K562 (cell line): ENCODE data around the gene WASF2. TPM values are rescaled to one million over a fixed set of nuclear protein-coding genes. Genes with fewer than 3 reads are reported as not detected.
A peak's percentile ranks its signal among the peaks of the same experiment; 100 is the strongest.

Experiments used
- ZBTB7A ChIP-seq: IDR thresholded peaks from 2 replicates; pipeline ENCODE4 v1.6.1; 2011; ENCODE audit warnings: low read depth, mild to moderate bottlenecking, low read length, moderate library complexity, borderline replicate concordance; ENCODE audit not compliant: control insufficient read depth
- polyA plus RNA-seq, 8 experiments: library from polyadenylated mRNA; depleted of rRNA in 4 of 8; stranded (reverse) in 5 of 8; unstranded in 3 of 8; fragments of >200 nt; fragmentation: Nextera tagmentation in 2 of 8; fragmentation: Illumina TruSeq in 1 of 8; extraction: Ambion mirVana in 2 of 8; extraction: Trizol in 1 of 8; gene quantifications; 2 replicates each; pipeline versions ENCODE4 v1.2.1 to v1.2.3, GENCODE V29; 2011 to 2014; ENCODE audit warnings: inconsistent platforms in 1 of 8, missing spikeins in 1 of 8
- total RNA-seq, 7 experiments: library from RNA; depleted of rRNA in 6 of 7; stranded (reverse); fragments of >200 nt in 6 of 7; fragmentation: Illumina TruSeq in 2 of 7; extraction: Trizol in 2 of 7; gene quantifications; 2 replicates each; pipeline versions ENCODE4 v1.2.1 to v1.2.3, GENCODE V29; 2011 to 2021; ENCODE audit warnings: low replicate concordance in 1 of 7
- TF ChIP-seq, protein P1 (sequence below): sonication (generic); formaldehyde crosslinking; IDR thresholded peaks from 2 replicates; pipeline ENCODE4 v1.8.1; 2023; ENCODE audit warnings: mild to moderate bottlenecking, missing genetic modification reagents
- TF ChIP-seq, protein P2 (sequence below): fragments of 450-650 bp; IDR thresholded peaks from 2 replicates; pipeline ENCODE4 v1.6.1; 2017; ENCODE audit warnings: antibody characterized with exemption, mild to moderate bottlenecking
- TF ChIP-seq, protein P3 (sequence below), 2 experiments: fragments of 450-650 bp; formaldehyde crosslinking in 1 of 2; IDR thresholded peaks; 2 replicates each; pipeline versions ENCODE4 v1.4.0 to v1.6.1; 2014 to 2020; ENCODE audit warnings: mild to moderate bottlenecking in 2 of 2, borderline replicate concordance in 1 of 2, low read depth in 1 of 2

The WASF2 gene
- total and polyA plus RNA-seq, 9 of the 15 experiments (the other 6 are each of a cell fraction or from before 2014, with no cell fraction given) = 8.2 to 163 (median 31.2) TPM

DNA sequence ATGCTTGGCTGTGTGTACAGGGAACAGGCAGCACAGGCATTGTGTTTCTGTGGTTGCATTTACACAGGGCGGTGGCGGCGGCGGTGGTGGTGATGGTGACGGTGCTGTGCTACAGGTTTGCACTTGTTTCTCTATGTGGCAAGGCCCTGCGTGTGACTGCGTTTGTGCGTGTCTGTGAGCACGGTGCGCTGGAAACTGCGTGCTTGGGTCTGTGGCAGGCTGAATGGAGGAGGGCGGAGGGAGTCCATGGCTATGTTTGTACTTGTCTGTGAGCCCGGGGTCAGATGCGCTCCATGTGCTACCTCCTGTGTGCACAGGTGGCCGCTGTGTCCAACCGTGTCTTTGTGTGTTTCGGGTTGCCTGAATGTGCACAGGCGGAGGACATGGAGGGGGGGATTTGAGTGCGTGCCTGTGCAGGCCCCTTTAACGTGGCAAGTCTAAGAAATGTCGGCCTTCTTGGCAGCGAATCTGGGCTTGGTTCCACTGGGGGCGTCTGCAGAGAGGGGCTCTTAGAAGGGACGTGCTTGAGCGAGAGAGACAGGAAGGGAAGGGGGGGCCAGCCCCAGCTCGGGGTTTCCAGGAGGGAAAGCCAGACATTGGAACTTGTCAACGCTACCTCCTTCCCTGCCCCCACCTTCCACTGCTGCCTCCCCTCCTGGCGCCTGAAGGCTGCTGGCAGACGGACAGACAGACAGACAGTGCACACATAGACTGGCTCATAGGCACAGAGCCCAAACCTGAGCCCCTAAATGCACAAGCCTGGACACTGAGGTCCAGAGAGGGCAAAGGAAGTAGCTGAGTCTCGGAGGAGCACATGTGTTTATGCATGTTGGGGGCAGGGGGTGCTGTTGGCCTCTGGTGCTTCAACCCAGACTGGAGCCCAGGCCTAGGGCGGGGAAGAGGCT is 32.7 kb upstream of the WASF2 start (continued):
- TF ChIP-seq ZBTB7A = 0 out of 2 replicates have a peak, but pooled peaks have one; percentile 8
- TF ChIP-seq, protein P1, sequence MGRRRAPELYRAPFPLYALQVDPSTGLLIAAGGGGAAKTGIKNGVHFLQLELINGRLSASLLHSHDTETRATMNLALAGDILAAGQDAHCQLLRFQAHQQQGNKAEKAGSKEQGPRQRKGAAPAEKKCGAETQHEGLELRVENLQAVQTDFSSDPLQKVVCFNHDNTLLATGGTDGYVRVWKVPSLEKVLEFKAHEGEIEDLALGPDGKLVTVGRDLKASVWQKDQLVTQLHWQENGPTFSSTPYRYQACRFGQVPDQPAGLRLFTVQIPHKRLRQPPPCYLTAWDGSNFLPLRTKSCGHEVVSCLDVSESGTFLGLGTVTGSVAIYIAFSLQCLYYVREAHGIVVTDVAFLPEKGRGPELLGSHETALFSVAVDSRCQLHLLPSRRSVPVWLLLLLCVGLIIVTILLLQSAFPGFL (CRISPR knock-in tag) = no peak
- TF ChIP-seq, protein P2, sequence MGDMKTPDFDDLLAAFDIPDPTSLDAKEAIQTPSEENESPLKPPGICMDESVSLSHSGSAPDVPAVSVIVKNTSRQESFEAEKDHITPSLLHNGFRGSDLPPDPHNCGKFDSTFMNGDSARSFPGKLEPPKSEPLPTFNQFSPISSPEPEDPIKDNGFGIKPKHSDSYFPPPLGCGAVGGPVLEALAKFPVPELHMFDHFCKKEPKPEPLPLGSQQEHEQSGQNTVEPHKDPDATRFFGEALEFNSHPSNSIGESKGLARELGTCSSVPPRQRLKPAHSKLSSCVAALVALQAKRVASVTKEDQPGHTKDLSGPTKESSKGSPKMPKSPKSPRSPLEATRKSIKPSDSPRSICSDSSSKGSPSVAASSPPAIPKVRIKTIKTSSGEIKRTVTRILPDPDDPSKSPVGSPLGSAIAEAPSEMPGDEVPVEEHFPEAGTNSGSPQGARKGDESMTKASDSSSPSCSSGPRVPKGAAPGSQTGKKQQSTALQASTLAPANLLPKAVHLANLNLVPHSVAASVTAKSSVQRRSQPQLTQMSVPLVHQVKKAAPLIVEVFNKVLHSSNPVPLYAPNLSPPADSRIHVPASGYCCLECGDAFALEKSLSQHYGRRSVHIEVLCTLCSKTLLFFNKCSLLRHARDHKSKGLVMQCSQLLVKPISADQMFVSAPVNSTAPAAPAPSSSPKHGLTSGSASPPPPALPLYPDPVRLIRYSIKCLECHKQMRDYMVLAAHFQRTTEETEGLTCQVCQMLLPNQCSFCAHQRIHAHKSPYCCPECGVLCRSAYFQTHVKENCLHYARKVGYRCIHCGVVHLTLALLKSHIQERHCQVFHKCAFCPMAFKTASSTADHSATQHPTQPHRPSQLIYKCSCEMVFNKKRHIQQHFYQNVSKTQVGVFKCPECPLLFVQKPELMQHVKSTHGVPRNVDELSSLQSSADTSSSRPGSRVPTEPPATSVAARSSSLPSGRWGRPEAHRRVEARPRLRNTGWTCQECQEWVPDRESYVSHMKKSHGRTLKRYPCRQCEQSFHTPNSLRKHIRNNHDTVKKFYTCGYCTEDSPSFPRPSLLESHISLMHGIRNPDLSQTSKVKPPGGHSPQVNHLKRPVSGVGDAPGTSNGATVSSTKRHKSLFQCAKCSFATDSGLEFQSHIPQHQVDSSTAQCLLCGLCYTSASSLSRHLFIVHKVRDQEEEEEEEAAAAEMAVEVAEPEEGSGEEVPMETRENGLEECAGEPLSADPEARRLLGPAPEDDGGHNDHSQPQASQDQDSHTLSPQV = 0 out of 2 replicates have a peak, but pooled peaks have one; percentile 48
- TF ChIP-seq, protein P3, sequence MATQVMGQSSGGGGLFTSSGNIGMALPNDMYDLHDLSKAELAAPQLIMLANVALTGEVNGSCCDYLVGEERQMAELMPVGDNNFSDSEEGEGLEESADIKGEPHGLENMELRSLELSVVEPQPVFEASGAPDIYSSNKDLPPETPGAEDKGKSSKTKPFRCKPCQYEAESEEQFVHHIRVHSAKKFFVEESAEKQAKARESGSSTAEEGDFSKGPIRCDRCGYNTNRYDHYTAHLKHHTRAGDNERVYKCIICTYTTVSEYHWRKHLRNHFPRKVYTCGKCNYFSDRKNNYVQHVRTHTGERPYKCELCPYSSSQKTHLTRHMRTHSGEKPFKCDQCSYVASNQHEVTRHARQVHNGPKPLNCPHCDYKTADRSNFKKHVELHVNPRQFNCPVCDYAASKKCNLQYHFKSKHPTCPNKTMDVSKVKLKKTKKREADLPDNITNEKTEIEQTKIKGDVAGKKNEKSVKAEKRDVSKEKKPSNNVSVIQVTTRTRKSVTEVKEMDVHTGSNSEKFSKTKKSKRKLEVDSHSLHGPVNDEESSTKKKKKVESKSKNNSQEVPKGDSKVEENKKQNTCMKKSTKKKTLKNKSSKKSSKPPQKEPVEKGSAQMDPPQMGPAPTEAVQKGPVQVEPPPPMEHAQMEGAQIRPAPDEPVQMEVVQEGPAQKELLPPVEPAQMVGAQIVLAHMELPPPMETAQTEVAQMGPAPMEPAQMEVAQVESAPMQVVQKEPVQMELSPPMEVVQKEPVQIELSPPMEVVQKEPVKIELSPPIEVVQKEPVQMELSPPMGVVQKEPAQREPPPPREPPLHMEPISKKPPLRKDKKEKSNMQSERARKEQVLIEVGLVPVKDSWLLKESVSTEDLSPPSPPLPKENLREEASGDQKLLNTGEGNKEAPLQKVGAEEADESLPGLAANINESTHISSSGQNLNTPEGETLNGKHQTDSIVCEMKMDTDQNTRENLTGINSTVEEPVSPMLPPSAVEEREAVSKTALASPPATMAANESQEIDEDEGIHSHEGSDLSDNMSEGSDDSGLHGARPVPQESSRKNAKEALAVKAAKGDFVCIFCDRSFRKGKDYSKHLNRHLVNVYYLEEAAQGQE (IDR thresholded peaks at IDR 0.05; ENCODE audit: borderline replicate concordance) = peak; percentile 52; the same call in 1 of the 2 replicates
- TF ChIP-seq, protein P3 (CRISPR knock-in tag; IDR thresholded peaks at IDR 0.05; ENCODE audit: low read depth) = no peak
- TF ChIP-seq, all 486 proteins: peak for 26
